DOHH2 (cell line): ENCODE data around the gene KRTAP5-2.

Experiments
- EZH2phosphoT487 ChIP-seq: fragments of 200-600 bp; sonication (generic); IDR thresholded peaks from 2 replicates; pipeline ENCODE4 v1.6.1; 2017; ENCODE audit warnings: borderline replicate concordance, mild to moderate bottlenecking, antibody characterized with exemption, low read length, moderate library complexity, mixed read lengths
- TF ChIP-seq, protein P1 (sequence below): fragments of 200-600 bp; sonication (generic); IDR thresholded peaks from one replicate; pipeline ENCODE4 v1.5.1; 2014; ENCODE audit warnings: antibody characterized with exemption, mild to moderate bottlenecking, low read depth, low read length; ENCODE audit not compliant: poor library complexity, severe bottlenecking

DNA sequence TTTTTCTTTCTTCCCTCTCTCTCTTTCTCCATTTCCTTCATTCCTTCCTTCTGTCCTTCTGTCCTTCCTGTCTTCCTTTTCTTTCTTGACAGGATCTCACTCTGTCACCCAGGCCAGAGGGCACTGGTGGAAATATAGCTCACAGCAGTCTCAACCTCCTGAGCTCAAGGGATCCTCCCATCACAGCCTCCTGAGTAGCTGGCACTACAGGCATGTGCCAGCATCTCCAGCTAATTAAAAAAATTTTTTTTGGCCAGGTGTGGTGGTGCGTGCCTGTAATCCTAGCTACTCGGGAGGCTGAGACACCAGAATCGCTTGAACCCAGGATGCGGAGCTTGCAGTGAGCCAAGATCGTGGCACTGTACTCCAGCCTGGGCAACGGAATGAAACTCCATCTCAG, 21.3 kb downstream of the KRTAP5-2 start:
- TF ChIP-seq, protein P1, sequence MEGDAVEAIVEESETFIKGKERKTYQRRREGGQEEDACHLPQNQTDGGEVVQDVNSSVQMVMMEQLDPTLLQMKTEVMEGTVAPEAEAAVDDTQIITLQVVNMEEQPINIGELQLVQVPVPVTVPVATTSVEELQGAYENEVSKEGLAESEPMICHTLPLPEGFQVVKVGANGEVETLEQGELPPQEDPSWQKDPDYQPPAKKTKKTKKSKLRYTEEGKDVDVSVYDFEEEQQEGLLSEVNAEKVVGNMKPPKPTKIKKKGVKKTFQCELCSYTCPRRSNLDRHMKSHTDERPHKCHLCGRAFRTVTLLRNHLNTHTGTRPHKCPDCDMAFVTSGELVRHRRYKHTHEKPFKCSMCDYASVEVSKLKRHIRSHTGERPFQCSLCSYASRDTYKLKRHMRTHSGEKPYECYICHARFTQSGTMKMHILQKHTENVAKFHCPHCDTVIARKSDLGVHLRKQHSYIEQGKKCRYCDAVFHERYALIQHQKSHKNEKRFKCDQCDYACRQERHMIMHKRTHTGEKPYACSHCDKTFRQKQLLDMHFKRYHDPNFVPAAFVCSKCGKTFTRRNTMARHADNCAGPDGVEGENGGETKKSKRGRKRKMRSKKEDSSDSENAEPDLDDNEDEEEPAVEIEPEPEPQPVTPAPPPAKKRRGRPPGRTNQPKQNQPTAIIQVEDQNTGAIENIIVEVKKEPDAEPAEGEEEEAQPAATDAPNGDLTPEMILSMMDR, result no peak
- no peak for TF ChIP-seq EZH2phosphoT487
